GM18498 (cell line): ENCODE data around the gene ZCCHC7.
"Not testable (repeated sequence)": the region's sequence is repeated elsewhere in the genome, so short reads cannot be mapped to it uniquely, and the experiment has no call there.

Experiments
- ATAC-seq: cut with Tn5 transposase; IDR thresholded peaks from one replicate; pipeline ENCODE4 v1.9.1; 2021; ENCODE audit warnings: mild to moderate bottlenecking, moderate library complexity; ENCODE audit not compliant: unreplicated experiment

Gene ZCCHC7

GRCh38 chr9:37390759-37391158, 270.4 kb downstream of the ZCCHC7 start:
- peak; percentile 91 for ATAC-seq

DNA sequence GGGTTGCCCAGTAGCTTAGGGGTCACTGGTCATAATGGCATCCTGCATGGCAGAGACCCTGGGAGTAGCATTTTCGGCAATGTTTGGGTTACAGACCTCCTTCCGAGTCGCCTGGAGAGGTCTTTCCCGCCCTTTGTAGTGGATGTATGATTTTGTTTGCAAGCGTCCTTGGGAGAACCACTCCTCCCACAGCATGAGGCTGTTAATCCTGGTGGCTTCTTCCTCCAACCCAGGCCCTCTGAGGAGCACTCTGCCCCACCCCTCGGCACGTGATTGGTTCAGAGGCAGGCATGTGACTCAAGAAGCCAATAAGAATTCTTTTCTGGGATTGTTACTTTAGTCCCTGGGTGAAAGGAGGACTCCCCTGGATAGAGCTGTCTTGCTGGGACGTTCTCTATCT, 271.9 kb downstream of the ZCCHC7 start:
- no peak for ATAC-seq

DNA sequence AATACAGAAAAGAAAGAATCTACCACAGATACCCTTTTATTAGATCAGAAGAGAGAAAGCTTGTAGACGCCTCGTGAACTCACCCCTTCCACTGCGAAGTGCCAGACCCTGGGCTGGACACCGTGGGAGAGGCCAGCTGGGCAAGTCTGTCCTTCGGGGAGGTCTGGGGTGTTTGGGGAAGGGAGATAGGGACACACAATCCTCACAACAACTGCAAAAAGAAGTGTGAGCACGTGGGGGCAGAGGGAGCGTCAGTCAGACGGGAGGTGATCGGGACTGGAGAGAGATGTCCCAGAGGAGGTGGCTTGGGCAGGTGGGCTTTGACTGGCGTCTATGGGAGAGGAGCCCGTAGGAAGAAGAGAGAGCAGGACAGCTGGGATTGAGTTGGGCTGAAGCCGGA, 274.9 kb downstream of the ZCCHC7 start:
- ATAC-seq: no peak

DNA sequence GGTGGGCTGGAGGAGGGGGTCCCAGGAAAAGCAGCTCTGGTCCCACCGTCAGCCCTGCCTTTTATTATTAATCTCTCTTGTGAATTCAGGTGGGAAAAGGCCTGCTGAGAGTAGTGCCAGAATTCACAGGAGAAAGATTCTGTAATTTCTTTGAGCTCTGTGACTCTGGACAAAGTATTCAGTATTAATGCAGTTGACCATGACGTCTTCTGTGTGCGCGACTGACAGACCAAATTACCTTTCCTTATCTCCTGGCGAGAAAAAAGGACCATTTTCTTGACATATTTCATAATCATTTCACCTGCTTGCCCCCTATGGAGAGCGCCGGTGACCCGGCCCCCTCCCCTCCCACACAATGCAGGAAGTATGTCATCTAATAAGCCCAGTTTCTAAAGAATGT, 275.3 kb downstream of the ZCCHC7 start:
- no peak for ATAC-seq

GRCh38 chr9:37397948-37398347, 277.6 kb downstream of the ZCCHC7 start:
- not testable (repeated sequence) for ATAC-seq

- ATAC-seq: no peak
Measured at GRCh38 chr9:37398464-37399025, 278.2 kb downstream of the ZCCHC7 start.

DNA sequence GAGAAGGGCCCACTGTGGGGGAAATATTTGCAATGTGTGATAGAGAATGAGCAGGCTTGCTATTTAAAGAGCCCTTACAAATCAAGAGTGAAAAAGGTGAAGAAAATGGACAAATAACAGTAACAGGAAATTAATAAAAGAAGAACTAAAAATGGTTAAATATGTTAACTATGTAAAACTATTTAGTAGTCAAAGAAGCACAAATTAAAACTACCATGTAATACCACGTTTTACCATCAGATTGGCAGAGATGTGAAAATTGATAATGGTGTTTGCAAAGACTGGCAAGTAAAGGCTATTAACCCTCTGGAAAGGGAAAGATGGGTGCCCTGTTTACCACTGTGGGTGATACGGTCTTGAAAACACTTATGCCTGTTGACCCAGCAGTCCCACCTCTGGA, 279.0 kb downstream of the ZCCHC7 start:
- no peak for ATAC-seq

DNA sequence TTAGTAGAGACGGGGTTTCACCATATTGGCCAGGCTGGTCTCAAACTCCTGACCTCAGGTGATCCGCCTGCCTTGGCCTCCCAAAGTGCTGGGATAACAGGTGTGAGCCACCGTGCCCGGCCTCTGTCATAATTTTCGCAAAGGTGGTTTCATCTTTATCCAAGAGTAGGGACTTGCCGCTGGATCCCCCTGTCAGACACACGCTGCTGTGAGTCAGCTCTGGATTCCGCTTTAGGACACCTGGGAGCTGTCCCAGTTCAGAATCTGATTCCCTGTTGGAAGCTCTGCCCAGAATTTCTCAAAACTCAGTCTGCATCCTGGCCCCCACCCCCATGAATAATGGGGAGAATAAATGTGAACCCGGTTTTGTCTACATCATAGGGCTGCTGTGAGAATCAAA, 284.2 kb downstream of the ZCCHC7 start:
- ATAC-seq: no peak

DNA sequence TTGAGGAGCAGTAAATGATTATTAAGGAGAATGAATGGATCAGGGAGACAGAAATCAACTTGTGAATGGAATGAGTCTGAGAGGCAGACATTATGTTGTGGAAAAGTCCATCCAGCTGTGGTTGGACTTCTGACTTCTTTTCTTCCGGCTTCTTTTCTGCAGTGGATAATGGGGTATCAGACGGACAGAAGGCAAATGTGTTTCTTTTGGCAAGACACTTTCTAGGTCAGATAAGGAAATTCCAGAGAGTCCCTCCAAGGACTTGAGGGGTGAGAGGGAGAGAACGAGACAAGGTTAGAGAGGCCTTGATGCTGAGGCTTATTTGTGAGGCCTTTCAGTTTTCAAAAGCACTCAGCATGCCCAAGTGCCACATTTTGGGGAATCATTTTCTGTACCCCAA, 285.0 kb downstream of the ZCCHC7 start:
- ATAC-seq: no peak

GRCh38 chr9:37405764-37406380, 285.5 kb downstream of the ZCCHC7 start:
- ATAC-seq: no peak

GRCh38 chr9:37406603-37407401, 286.4 kb downstream of the ZCCHC7 start:
- ATAC-seq: no peak

DNA sequence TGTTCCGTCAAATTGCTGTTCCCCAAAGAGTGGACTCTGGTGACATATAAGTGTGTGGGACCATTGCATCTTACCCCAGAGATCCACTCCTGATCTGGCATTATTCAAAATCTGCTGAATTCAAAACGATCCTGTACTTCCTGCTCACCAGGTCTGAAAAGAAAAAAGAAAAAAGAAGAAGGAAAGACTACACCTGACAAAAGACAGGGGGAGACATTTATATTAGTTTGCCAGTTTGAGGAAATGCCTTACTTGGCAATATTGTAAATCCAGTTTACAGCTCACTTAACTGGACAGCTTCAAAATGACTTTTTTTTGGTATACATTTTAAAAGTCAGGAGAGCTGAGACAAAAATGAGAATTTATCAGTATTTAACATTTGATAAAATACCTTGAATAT, 287.1 kb downstream of the ZCCHC7 start:
- ATAC-seq: no peak
